Measurements from ENCODE around the gene AUP1. TPM values are rescaled to one million over a fixed set of nuclear protein-coding genes. Genes with fewer than 3 reads are reported as not detected.

AUP1 gene
- total and polyA plus RNA-seq, 2 experiments from 2014 or later, result 98.7 to 105 TPM

DNA sequence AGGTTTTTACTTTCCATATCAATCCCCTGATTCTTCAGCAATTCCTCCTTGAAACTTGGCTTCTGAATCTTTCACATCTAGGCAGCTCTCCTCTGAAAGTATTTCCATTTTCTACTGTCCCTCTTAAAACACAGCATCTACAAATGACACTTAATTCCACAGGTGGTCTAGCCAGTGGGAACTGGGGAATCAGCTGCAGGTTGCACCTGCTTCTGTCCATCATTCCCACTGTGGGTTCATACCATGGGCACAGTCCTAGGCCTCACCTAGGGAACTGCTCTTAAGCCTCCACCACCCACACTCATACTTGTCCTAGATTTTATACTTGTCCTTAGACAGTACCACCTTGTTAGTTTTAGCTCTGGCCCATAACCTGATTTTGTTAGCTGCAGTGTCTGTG, 22.0 kb upstream of the AUP1 start:
- H3K27ac Mint-ChIP-seq, result no peak overlapping the region
- no peak overlapping the region for H3K4me3 ChIP-seq
- H3K79me2 ChIP-seq (replicated peaks; ENCODE audit: insufficient read depth), result peaks cover 5% of the 10 kb centered on the region; the same call in 1 of the 2 replicates
- no peak overlapping the region for H2AFZ ChIP-seq
- peaks cover 80% of the 10 kb centered on the region for H3K27me3 Mint-ChIP-seq (ENCODE audit: insufficient read depth, low read depth, poor library complexity)
- TF ChIP-seq ETS1 (IDR thresholded peaks at IDR 0.05), result no peak
- TF ChIP-seq CREB1 (CRISPR knock-in tag; IDR thresholded peaks at IDR 0.05; ENCODE audit: low read depth), result no peak
- no peak for TF ChIP-seq NANOG (IDR thresholded peaks at IDR 0.05; ENCODE audit: borderline replicate concordance)
- TF ChIP-seq, protein P1, sequence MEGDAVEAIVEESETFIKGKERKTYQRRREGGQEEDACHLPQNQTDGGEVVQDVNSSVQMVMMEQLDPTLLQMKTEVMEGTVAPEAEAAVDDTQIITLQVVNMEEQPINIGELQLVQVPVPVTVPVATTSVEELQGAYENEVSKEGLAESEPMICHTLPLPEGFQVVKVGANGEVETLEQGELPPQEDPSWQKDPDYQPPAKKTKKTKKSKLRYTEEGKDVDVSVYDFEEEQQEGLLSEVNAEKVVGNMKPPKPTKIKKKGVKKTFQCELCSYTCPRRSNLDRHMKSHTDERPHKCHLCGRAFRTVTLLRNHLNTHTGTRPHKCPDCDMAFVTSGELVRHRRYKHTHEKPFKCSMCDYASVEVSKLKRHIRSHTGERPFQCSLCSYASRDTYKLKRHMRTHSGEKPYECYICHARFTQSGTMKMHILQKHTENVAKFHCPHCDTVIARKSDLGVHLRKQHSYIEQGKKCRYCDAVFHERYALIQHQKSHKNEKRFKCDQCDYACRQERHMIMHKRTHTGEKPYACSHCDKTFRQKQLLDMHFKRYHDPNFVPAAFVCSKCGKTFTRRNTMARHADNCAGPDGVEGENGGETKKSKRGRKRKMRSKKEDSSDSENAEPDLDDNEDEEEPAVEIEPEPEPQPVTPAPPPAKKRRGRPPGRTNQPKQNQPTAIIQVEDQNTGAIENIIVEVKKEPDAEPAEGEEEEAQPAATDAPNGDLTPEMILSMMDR (conservative IDR thresholded peaks at IDR 0.05; ENCODE audit: low read depth in 2 of 2), result no peak
- no peak for TF ChIP-seq REST (IDR thresholded peaks at IDR 0.05; ENCODE audit: unreplicated experiment)
- TF ChIP-seq EZH2 (IDR thresholded peaks at IDR 0.05; ENCODE audit: low read depth, unreplicated experiment), result no peak
- no peak for TF ChIP-seq ZNF114 (CRISPR knock-in tag; IDR thresholded peaks at IDR 0.05)
- TF ChIP-seq EZH2phosphoT487 (IDR thresholded peaks at IDR 0.05; ENCODE audit: unreplicated experiment), result no peak
- TF ChIP-seq JUNB (IDR thresholded peaks at IDR 0.05; ENCODE audit: unreplicated experiment), result no peak
- no peak for TF ChIP-seq ZNF331 (CRISPR knock-in tag; IDR thresholded peaks at IDR 0.05; ENCODE audit: low read depth)
- TF ChIP-seq, protein P2, sequence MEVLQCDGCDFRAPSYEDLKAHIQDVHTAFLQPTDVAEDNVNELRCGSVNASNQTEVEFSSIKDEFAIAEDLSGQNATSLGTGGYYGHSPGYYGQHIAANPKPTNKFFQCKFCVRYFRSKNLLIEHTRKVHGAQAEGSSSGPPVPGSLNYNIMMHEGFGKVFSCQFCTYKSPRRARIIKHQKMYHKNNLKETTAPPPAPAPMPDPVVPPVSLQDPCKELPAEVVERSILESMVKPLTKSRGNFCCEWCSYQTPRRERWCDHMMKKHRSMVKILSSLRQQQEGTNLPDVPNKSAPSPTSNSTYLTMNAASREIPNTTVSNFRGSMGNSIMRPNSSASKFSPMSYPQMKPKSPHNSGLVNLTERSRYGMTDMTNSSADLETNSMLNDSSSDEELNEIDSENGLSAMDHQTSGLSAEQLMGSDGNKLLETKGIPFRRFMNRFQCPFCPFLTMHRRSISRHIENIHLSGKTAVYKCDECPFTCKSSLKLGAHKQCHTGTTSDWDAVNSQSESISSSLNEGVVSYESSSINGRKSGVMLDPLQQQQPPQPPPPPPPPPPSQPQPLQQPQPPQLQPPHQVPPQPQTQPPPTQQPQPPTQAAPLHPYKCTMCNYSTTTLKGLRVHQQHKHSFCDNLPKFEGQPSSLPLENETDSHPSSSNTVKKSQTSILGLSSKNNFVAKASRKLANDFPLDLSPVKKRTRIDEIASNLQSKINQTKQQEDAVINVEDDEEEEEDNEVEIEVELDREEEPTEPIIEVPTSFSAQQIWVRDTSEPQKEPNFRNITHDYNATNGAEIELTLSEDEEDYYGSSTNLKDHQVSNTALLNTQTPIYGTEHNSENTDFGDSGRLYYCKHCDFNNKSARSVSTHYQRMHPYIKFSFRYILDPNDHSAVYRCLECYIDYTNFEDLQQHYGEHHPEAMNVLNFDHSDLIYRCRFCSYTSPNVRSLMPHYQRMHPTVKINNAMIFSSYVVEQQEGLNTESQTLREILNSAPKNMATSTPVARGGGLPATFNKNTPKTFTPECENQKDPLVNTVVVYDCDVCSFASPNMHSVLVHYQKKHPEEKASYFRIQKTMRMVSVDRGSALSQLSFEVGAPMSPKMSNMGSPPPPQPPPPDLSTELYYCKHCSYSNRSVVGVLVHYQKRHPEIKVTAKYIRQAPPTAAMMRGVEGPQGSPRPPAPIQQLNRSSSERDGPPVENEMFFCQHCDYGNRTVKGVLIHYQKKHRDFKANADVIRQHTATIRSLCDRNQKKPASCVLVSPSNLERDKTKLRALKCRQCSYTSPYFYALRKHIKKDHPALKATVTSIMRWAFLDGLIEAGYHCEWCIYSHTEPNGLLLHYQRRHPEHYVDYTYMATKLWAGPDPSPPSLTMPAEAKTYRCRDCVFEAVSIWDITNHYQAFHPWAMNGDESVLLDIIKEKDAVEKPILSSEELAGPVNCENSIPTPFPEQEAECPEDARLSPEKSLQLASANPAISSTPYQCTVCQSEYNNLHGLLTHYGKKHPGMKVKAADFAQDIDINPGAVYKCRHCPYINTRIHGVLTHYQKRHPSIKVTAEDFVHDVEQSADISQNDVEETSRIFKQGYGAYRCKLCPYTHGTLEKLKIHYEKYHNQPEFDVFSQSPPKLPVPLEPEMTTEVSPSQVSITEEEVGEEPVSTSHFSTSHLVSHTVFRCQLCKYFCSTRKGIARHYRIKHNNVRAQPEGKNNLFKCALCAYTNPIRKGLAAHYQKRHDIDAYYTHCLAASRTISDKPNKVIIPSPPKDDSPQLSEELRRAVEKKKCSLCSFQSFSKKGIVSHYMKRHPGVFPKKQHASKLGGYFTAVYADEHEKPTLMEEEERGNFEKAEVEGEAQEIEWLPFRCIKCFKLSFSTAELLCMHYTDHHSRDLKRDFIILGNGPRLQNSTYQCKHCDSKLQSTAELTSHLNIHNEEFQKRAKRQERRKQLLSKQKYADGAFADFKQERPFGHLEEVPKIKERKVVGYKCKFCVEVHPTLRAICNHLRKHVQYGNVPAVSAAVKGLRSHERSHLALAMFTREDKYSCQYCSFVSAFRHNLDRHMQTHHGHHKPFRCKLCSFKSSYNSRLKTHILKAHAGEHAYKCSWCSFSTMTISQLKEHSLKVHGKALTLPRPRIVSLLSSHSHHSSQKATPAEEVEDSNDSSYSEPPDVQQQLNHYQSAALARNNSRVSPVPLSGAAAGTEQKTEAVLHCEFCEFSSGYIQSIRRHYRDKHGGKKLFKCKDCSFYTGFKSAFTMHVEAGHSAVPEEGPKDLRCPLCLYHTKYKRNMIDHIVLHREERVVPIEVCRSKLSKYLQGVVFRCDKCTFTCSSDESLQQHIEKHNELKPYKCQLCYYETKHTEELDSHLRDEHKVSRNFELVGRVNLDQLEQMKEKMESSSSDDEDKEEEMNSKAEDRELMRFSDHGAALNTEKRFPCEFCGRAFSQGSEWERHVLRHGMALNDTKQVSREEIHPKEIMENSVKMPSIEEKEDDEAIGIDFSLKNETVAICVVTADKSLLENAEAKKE (CRISPR knock-in tag; IDR thresholded peaks at IDR 0.05), result no peak
- no peak for TF ChIP-seq STAT1 (IDR thresholded peaks at IDR 0.05; ENCODE audit: unreplicated experiment)
- TF ChIP-seq POLR2AphosphoS5 (IDR thresholded peaks at IDR 0.05; ENCODE audit: low read depth), result no peak
- no peak for DNase-seq (ENCODE audit: low spot score)
- no peak overlapping the region for H3K27ac ChIP-seq (ENCODE audit: low read depth)
- no peaks in the 10 kb centered on the region for H3K36me3 ChIP-seq (ENCODE audit: insufficient read depth)
- H3K4me2 ChIP-seq, result no peak overlapping the region
- ATAC-seq, result no peak
- H3K36me3 Mint-ChIP-seq (ENCODE audit: low read depth), result peaks cover 6% of the 10 kb centered on the region; the same call in 1 of the 3 replicates
- H4K20me1 ChIP-seq (replicated peaks; ENCODE audit: insufficient read depth), result no peaks in the 10 kb centered on the region; the same call in 1 of the 2 replicates
- no peaks in the 10 kb centered on the region for H3K9me2 ChIP-seq (ENCODE audit: insufficient read depth)
- peaks cover 92% of the 10 kb centered on the region for H3K27me3 ChIP-seq (ENCODE audit: insufficient read depth)
- H3F3A ChIP-seq (replicated peaks; ENCODE audit: low read depth), result peaks cover 9% of the 10 kb centered on the region
- peak overlapping the region; percentile 7; the same call in 2 of the 3 replicates for H3K4me3 Mint-ChIP-seq
- peaks cover 22% of the 10 kb centered on the region for H3K4me1 ChIP-seq (ENCODE audit: insufficient read depth)
- H3K4me1 Mint-ChIP-seq, result peaks cover 26% of the 10 kb centered on the region
- peaks cover 3% of the 10 kb centered on the region; the same call in 1 of the 3 replicates for H3K9me3 Mint-ChIP-seq
